HTR-8/SVneo (cell line): Measurements from ENCODE around the gene WDR20.
A peak's percentile ranks its signal among the peaks of the same experiment; 100 is the strongest.
"Not testable (repeated sequence)": the region's sequence is repeated elsewhere in the genome, so short reads cannot be mapped to it uniquely, and the experiment has no call there.

Experiments
- DNase-seq: peaks from one replicate; pipeline ENCODE4 v3.0.0; 2011; ENCODE audit warnings: low spot score, mixed read lengths; ENCODE audit not compliant: insufficient read length
- FAIRE-seq: peaks from 2 replicates; lab custom pipeline; 2011; peaks lifted over from hg19 to GRCh38; lab: Jason Lieb, UNC

The WDR20 gene

DNA sequence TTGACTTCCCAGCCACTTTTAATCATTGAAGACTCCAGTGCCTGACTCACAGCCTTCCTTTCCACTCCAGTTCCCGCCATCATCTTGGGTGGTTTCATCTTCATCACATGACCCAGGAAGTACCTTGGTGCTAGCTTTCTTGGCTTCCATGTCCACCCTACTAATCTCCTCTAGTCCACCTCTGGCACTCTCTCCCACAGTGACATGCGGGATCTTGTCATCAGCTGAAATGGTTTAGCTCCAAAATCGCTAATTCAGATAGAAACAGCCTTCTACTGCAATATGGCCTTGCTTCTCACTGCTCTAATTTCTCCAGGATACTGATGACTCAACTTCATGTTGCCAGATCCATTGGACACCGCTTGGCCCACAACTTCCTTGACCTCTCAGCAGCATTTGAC, 24.5 kb downstream of the WDR20 start:
- DNase-seq: peak; percentile 35
- peak; percentile 42 for FAIRE-seq

DNA sequence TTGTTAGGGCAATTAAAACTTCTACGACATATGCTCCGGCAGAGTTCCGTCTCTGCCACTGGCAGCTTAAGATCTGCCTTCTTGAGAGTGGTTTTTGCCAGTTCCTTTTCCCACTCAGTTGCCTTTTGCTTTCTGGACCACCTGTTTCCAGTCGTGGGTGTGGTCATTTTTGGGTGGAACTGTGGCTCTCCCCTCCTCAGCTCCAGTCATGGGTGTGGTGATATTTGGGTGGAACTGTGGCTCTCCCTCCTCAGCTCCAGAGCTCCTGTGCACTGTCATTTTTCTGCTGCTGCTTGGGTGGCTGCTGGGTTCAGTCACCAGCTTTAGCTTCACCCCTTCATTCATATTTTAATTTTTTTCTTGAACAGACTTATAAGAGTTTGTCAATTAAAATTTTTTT, 25.3 kb downstream of the WDR20 start:
- no peak for FAIRE-seq
- no peak for DNase-seq

- FAIRE-seq (no peak), DNase-seq (no peak)
Measured at GRCh38 chr14:102170061-102170460, 30.4 kb downstream of the WDR20 start.

GRCh38 chr14:102171173-102172020, 31.7 kb downstream of the WDR20 start:
- no peak for FAIRE-seq

DNA sequence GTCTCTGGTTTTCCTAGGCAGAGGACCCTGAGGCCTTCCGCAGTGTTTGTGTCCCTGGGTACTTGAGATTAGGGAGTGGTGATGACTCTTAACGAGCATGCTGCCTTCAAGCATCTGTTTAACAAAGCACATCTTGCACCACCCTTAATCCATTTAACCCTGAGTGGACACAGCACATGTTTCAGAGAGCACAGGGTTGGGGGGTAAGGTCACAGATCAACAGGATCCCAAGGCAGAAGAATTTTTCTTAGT, 32.2 kb downstream of the WDR20 start:
- FAIRE-seq, DNase-seq: not testable (repeated sequence)

More at GRCh38 chr14:102171173-102172020, 31.7 kb downstream of the WDR20 start:
- no peak for DNase-seq

- FAIRE-seq, DNase-seq: not testable (repeated sequence)
Measured at GRCh38 chr14:102172721-102173120, 33.0 kb downstream of the WDR20 start.

- no peak for FAIRE-seq
- no peak for DNase-seq
Measured at GRCh38 chr14:102177161-102177560, 37.5 kb downstream of the WDR20 start.

- no peak for FAIRE-seq
- no peak for DNase-seq
Measured at GRCh38 chr14:102178806-102179205, 39.1 kb downstream of the WDR20 start.

- FAIRE-seq (no peak), DNase-seq (no peak)
Measured at GRCh38 chr14:102180248-102180998, 40.7 kb downstream of the WDR20 start.

DNA sequence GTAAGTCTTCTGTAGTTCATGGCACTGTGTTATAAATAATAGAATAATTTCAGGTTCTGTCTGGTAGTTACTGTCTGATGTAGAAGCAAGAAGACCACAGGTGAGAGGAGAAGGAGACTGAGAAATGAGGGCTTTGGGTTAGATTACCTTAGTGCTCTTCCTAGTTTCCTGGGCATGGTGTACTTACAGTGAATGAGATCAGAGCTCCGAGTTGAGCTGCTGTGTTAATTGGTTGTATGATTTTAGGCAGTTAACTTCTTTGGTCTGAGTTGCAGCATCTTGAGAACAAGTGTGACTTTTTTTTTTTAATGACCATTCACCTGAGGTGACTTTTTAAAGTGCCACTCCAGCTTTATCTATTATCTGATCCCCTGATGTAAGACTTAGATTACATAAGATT, 41.5 kb downstream of the WDR20 start:
- no peak for DNase-seq
- FAIRE-seq: no peak

DNA sequence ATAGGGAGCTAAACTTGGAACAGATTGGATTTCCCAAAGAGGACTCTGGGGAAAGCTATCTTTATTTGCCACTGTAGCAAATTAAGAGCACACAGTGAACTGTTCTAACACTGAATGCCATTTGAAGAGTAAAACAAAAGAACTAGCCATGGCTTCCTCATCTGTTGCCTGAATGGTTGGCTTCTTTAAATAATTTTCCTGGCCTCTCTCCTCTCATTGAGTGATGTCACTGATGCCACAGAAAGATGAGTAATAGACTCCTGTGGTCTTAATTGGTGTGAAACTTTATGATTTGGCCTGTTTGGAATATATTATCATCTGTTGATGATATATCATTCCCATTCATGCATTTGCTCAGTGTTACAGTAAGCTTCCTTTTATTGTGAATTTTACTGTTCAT, 42.5 kb downstream of the WDR20 start:
- FAIRE-seq (no peak), DNase-seq (no peak)

- no peak for DNase-seq
- FAIRE-seq: no peak
Measured at GRCh38 chr14:102182936-102183619, 43.4 kb downstream of the WDR20 start.

GRCh38 chr14:102183886-102184285, 44.2 kb downstream of the WDR20 start:
- no peak for DNase-seq
- FAIRE-seq: no peak

DNA sequence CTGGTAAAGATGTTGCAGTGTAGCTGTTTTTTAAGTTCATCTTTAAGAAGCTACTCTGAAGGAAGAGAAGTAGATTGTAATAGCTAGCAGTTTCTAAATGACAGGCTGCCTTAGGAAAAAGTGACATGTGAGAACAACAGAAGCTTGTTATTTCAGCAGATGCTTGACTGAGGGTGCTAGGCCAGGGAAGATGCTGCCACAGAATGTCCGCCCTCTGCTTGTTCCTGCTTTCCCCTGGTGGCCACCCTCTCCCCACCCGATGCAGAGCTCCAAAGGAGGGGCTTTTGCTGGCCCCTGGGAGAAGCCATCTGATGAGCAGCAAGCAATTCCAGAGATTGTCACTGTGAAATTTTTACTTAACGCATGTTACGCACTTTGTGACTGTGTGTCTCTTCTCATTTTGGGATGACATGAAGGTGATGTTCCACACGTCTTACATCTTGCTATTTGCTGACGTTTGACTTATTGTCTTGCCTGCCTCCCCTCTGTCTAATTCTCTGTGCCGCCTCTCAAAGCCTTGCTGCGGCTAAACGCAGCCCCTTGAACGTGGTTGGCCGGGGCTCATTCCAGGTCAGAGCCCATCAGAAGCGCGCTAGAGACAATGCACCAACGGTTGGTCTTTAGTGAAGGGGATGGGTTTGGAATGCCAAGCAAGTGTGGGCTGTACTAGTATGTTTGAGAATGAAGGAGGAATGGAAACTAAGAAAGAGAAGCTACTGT, 44.8 kb downstream of the WDR20 start:
- DNase-seq (no peak), FAIRE-seq (no peak)

- DNase-seq (no peak), FAIRE-seq (no peak)
Measured at GRCh38 chr14:102185360-102185759, 45.7 kb downstream of the WDR20 start.

DNA sequence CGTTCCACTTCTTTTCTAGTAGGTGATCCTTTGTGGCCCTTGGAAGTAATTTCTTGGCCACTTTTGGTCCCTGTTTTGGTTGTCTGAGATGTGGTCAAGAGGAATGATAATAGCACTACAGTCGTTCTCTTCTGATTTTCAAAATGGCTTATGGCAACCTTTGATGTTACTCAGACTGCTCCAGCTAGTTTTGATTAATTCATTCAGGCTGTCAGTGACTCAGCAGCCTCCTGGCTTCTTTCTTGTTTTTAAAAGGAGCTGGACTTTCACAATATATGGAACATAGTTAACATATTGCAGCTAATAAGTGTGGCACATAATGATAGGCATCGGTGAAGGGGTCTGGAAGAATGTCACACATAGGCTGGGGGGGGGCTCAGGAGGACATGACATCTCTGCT, 47.3 kb downstream of the WDR20 start:
- DNase-seq (peak; percentile 80), FAIRE-seq (no peak)

DNA sequence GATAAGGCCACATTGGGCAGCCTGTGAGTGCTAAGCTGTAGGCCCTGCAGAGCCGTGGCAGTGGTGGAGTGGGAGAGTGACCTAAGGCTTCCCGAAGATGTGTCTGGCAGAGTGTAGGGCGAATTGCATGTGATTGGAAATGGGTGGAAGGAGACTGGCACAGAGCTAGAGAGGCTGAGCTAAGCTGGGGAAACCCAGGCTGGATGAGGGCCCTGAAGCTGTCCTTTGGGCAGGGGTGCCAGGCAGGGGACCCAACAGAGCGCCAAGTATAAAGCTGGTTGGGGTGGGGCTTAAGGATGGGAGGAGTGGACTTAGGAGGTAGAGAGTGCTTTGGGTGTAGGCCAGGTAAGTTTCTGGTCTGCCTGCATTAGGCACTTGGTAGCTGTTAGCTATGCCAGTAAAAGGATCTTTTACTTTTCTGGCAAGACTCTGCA, 47.9 kb downstream of the WDR20 start:
- FAIRE-seq: no peak
- no peak for DNase-seq

GRCh38 chr14:102188187-102188586, 48.5 kb downstream of the WDR20 start:
- DNase-seq (no peak), FAIRE-seq (no peak)

DNA sequence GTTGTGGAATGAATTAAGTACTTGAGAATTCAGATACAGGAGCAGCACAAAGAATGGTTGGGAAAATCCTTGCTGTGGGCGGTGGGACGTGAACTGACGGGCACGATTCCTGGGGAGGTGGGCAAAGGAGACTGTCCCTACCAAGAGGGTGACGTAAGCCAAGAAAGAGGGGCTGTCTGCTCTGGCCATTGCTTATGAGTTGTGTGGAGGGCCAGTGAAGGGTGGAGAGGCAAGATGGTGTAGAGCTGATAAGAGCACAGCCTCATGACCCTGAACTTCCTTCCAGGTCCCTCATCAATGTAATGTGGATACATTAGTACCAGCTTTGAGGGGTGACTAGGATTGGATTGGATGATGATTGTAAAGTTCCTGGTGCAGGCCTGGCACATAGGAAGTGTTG, 50.2 kb downstream of the WDR20 start:
- no peak for DNase-seq
- no peak for FAIRE-seq

- FAIRE-seq (no peak), DNase-seq (no peak)
Measured at GRCh38 chr14:102192840-102193502, 53.3 kb downstream of the WDR20 start.
